ENCODE measurements around the gene EFCAB13. TPM values are rescaled to one million over a fixed set of nuclear protein-coding genes. Genes with fewer than 3 reads are reported as not detected.

EFCAB13 gene
- total and polyA plus RNA-seq, 4 donors = 0.56 to 21.4 (median 3.6) TPM

DNA sequence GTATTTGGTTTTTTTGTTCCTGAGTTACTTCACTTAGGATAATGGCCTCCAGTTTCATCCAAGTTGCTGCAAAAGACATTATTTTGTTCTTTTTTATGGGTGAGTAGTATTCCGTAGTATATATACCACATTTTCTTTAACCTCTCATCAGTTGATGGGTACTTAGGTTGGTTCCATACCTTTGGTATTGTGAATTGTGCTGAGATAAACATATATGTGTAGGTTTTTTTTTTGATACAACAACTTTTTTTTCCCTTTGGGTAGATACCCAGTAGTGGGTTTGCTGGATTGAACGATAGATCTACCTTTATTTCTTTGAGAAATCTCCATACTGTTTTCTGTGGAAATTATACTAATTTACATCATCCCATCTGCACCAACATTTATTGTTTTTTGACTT is 6.8 kb downstream of the EFCAB13 start:
- ATAC-seq (ENCODE audit: insufficient read depth, low FRiP score) = no peak
- no peak overlapping the region for H3K27ac ChIP-seq (ENCODE audit: low read depth in 1 of 2, low read length in 1 of 2)
- no peaks in the 10 kb centered on the region for H3K4me1 ChIP-seq (ENCODE audit: control insufficient read depth in 5 of 5, insufficient read depth in 5 of 5, low read length in 5 of 5)
- no peak for DNase-seq
- H3K27me3 ChIP-seq (ENCODE audit: control insufficient read depth in 3 of 3, insufficient read depth in 3 of 3, low read length in 2 of 3) = no peaks in the 10 kb centered on the region
- WGBS, 2 donors = 98% methylated on average over 2 of the region's 2 CpGs
- H3K4me3 ChIP-seq = no peak overlapping the region
- TF ChIP-seq, protein P1, sequence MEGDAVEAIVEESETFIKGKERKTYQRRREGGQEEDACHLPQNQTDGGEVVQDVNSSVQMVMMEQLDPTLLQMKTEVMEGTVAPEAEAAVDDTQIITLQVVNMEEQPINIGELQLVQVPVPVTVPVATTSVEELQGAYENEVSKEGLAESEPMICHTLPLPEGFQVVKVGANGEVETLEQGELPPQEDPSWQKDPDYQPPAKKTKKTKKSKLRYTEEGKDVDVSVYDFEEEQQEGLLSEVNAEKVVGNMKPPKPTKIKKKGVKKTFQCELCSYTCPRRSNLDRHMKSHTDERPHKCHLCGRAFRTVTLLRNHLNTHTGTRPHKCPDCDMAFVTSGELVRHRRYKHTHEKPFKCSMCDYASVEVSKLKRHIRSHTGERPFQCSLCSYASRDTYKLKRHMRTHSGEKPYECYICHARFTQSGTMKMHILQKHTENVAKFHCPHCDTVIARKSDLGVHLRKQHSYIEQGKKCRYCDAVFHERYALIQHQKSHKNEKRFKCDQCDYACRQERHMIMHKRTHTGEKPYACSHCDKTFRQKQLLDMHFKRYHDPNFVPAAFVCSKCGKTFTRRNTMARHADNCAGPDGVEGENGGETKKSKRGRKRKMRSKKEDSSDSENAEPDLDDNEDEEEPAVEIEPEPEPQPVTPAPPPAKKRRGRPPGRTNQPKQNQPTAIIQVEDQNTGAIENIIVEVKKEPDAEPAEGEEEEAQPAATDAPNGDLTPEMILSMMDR (IDR thresholded peaks at IDR 0.05; ENCODE audit: control extremely low read depth, extremely low read depth) = no peak
- H3K9me3 ChIP-seq (ENCODE audit: control insufficient read depth in 4 of 4, insufficient read depth in 3 of 4, low read length in 3 of 4) = no peaks in the 10 kb centered on the region
- no peak overlapping the region for H3K9ac ChIP-seq (ENCODE audit: insufficient read depth in 1 of 2, low read length in 2 of 2)
- peaks cover 0 to 10% (median 0%) of the 10 kb centered on the region in 4 donors for H3K36me3 ChIP-seq (ENCODE audit: control insufficient read depth in 4 of 4, insufficient read depth in 4 of 4, low read length in 4 of 4)

DNA sequence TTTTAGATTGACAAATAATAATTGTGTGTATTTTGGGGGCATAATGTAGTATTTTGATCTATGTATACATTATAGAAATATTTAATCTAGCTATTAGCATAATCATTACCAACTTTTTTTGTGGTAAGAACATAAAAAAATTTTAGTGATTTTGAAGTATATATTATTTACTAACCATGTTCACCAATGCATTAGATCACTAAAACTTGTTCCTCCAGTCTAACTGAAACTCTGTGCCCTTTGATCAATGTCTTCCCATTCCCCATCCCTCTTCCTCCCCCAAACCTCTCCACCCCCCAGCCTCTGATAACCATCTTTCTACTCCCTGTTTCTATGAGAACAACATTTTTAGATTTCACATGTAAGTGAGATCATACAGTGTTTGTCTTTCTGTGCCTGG is 8.5 kb downstream of the EFCAB13 start:
- TF ChIP-seq, protein P1 (IDR thresholded peaks at IDR 0.05; ENCODE audit: control extremely low read depth, extremely low read depth) = no peak
- Histone ChIP-seq H3K27me3 (ENCODE audit: control insufficient read depth in 3 of 3, insufficient read depth in 3 of 3, low read length in 2 of 3) (no peaks in the 10 kb centered on the region), H3K36me3 (ENCODE audit: control insufficient read depth in 4 of 4, insufficient read depth in 4 of 4, low read length in 4 of 4) (peaks cover 0 to 10% (median 0%) of the 10 kb centered on the region in 4 donors), H3K4me1 (ENCODE audit: control insufficient read depth in 5 of 5, insufficient read depth in 5 of 5, low read length in 5 of 5) (no peaks in the 10 kb centered on the region), H3K4me3 (no peak overlapping the region), H3K9me3 (ENCODE audit: control insufficient read depth in 4 of 4, insufficient read depth in 3 of 4, low read length in 3 of 4) (no peaks in the 10 kb centered on the region), H3K9ac (ENCODE audit: insufficient read depth in 1 of 2, low read length in 2 of 2) (no peak overlapping the region), H3K27ac (ENCODE audit: low read depth in 1 of 2, low read length in 1 of 2) (no peak overlapping the region)
- no peak for ATAC-seq (ENCODE audit: insufficient read depth, low FRiP score)
- no peak for DNase-seq

DNA sequence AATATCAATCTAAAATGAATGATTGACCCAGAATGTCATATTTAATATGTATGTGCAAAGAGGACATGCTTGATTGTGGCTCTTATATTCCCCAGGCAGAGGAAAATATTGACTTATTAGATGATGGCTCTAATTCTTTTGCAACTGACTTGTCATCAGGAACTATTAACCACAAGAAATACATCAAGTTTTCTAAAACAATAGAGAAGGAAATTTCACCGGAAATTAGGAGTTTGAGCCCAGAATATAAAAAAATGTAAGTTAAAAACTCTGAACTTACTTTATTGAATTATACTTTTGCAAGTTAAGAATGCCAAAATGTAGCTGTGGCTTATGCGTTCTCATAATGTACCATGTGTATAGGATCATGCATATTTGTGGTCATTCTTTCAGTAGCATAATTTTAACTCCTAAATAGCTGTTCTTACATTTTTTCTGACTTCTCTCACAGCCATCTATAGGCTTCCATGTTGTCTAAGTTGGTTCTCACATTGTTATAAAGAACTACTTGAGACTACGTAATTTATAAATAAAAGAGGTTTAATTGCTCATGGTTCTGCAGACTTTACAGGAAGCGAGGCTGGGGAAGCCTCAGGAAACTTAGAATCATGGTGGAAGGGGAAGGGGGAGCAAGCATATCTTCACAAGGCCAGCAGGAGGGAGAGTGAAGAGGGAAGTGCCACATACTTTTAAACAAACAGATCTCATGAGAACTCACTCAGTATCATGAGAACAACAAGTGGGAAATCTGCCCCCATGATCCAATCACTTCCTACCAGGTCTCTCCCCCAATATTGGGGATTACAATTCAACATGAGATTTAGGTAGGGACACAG is 11.6 kb downstream of the EFCAB13 start:
- H3K9me3 ChIP-seq (ENCODE audit: control insufficient read depth in 4 of 4, insufficient read depth in 3 of 4, low read length in 3 of 4) = no peaks in the 10 kb centered on the region
- ATAC-seq (ENCODE audit: insufficient read depth, low FRiP score) (no peak), DNase-seq (no peak)
- H3K27ac ChIP-seq (ENCODE audit: low read depth in 1 of 2, low read length in 1 of 2) = no peak overlapping the region
- TF ChIP-seq, protein P1 (IDR thresholded peaks at IDR 0.05; ENCODE audit: control extremely low read depth, extremely low read depth) = no peak
- WGBS, 2 donors = 64 to 69% methylated on average over 4 of the region's 4 CpGs
- no peak overlapping the region for H3K4me3 ChIP-seq
- no peak overlapping the region for H3K9ac ChIP-seq (ENCODE audit: insufficient read depth in 1 of 2, low read length in 2 of 2)
- peaks cover 0 to 10% (median 0%) of the 10 kb centered on the region in 4 donors for H3K36me3 ChIP-seq (ENCODE audit: control insufficient read depth in 4 of 4, insufficient read depth in 4 of 4, low read length in 4 of 4)
- no peaks in the 10 kb centered on the region for H3K4me1 ChIP-seq (ENCODE audit: control insufficient read depth in 5 of 5, insufficient read depth in 5 of 5, low read length in 5 of 5)
- no peaks in the 10 kb centered on the region for H3K27me3 ChIP-seq (ENCODE audit: control insufficient read depth in 3 of 3, insufficient read depth in 3 of 3, low read length in 2 of 3)
